Activated CD4-positive, alpha-beta T cell treated with anti-CD3 and anti-CD28 coated beads, Interleukin-2, amount 50 U/mL, for 48 hours (primary cell): Measurements from ENCODE around the gene EFEMP2.

Experiments used
- DNase-seq, 2 experiments: peaks; one replicate each; pipeline ENCODE4 v3.0.0-alpha.2; 2020

Gene EFEMP2

DNA sequence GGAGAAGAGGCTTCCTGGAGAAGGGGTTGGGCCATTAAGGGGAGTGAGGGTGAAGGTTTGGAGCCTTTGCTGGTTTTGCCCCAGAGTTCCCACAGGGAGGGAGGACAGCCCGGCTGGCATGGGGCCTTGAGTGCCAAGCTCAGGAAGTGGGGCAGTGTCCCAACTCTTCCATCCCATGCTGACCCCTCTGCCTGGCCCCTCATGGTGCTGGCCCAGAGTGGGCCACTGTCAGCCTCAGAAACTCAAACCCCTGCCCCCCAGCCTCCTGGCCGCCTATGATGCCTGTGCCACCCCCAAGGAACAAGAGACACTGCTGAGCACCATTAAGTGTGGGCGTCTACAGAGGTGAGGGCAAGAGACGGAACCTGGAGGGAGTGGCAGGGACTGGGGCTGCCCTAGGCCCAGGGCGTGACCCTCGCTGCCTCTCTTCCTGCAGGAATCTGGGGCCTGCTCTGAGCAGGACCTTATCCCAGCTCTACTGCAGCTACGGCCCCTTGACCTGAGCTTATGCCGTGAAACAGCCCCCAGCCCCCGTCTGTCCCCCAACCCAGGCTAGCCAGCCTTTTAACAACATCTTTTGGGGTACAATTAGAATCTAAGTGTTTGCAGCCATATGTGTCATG is 6.9 kb downstream of the EFEMP2 start:
- no peak for DNase-seq

GRCh38 chr11:65864706-65865471 is 7.7 kb downstream of the EFEMP2 start:
- no peak for DNase-seq

DNA sequence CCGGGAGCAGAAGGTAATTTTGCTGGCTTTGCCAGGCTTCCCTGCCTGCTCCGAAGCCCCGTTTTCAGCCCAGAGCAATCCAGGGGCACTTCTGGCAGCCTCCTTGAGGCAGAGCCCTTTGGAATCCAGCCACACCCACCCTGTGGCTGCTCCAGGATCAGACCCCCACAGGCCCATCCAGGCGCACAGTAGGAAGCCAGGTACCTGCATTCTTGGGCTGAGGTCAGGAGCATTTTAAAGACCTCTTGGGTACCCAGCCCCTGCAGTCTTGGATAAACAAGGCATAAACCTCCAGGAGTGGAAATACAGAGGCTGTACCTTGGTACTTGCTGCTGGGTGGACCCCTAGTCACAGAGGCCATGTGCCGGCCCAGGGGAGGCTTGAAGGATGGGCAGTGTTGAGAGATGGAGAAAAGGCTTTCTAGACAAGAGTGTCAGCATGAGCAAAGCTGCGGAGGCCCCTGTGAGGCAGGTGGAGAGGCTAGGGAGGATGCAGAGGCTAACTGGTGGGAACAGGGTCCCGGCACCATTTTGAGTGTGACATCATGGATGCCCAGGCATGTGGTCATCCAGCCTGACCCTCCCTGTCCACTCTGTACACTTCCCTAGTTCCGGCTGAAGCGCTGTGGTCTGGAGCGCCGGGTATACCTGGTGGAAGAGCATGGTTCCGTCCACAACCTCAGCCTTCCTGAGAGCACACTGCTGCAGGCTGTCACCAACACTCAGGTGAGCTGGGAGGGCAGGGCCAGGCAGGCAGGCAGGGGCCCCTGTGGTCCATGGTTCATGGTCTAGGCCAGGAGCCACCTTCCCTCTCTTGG is 8.5 kb downstream of the EFEMP2 start:
- no peak for DNase-seq

DNA sequence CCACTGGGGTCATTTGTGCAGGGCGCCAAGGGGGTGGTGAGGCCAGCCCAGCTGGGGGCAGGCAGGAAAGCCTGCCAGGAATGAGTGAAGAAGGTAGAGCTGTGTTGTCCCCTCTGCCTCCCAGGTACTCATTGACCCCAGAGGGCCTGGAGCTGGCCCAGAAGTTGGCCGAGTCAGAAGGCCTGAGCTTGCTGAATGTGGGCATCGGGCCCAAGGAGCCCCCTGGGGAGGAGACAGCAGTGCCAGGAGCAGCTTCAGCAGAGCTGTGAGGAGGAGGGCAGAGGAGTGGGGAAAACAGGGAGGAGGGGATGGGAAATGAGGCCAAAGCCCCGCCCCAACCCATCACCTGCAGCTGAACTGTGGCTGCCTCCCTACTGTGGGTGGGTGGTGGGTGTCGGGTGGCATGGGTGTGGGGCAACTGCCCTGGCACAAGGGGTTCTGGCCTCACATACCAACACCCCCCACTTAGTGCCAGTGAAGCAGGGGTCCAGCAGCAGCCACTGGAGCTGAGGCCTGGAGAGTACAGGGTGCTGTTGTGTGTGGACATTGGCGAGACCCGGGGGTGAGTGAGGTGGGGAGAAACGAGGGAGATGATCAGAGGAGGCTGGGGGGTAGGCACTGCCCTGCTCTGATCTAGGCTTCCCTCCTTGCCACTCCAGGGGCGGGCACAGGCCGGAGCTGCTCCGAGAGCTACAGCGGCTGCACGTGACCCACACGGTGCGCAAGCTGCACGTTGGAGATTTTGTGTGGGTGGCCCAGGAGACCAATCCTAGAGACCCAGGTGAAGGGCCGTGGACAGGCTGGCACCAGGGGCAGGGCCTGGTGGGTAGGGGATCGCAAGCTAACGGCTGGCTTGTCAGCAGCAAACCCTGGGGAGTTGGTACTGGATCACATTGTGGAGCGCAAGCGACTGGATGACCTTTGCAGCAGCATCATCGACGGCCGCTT is 9.4 kb downstream of the EFEMP2 start:
- DNase-seq = no peak

DNA sequence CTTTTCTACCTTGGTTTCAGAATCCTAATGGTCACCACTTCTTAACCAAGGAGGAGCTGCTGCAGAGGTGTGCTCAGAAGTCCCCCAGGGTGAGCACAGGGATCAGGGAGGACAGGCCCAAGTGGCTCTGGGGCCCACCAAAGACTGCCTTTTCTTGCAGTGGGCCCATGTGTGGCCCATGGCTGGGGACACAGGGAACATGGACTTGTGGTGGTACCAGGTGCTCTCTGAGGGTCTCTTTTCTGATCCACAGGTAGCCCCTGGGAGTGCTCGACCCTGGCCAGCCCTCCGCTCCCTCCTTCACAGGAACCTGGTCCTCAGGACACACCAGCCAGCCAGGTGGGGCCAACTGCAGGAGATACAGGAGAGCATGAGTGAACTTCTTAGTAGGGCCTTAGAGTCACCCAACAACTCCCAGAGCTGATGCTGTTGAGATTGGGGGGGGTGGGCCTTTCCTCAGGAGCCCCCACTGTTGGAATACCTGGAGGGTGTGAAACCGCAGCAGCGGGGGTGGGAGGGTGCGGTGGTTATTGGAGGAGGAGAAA is 10.3 kb downstream of the EFEMP2 start:
- no peak for DNase-seq

GRCh38 chr11:65861533-65862183 is 10.9 kb downstream of the EFEMP2 start:
- peak in 1 of 2 experiments; percentile 5 for DNase-seq

- DNase-seq = no peak
These were observed 11.5 kb downstream of the EFEMP2 start for GRCh38 chr11:65861165-65861505.

- DNase-seq = peak; percentile 96 to 97
These were observed 12.1 kb downstream of the EFEMP2 start, which contains the start of gene MUS81 for GRCh38 chr11:65860278-65861164. Gene MUS81 (plus strand): TSS chr11:65860433. CDS start chr11:65860754, 321 bp downstream.

DNA sequence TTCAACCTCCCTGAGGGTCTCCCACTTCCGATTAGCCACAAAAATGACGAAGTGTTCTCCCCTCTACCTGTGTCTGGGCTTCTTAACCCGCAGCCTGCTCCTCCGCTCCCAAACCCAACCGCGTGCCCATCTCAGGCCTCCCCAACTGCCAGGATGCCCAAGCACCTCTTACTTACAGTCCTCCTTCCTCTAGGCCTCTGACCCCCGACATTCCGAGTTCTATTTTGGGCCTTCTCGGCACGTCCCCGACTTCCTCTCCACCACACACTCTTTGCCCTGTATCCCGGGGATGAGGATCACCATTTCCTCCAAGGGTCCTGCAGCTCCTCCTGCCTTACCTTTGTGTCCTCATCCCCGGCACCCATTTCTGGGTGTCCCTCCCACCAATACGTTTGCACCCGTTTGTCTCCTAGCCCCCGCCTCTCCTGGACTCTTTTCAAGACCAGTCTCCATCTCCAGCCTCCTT is 12.8 kb downstream of the EFEMP2 start:
- peak; percentile 61 to 64 for DNase-seq

DNA sequence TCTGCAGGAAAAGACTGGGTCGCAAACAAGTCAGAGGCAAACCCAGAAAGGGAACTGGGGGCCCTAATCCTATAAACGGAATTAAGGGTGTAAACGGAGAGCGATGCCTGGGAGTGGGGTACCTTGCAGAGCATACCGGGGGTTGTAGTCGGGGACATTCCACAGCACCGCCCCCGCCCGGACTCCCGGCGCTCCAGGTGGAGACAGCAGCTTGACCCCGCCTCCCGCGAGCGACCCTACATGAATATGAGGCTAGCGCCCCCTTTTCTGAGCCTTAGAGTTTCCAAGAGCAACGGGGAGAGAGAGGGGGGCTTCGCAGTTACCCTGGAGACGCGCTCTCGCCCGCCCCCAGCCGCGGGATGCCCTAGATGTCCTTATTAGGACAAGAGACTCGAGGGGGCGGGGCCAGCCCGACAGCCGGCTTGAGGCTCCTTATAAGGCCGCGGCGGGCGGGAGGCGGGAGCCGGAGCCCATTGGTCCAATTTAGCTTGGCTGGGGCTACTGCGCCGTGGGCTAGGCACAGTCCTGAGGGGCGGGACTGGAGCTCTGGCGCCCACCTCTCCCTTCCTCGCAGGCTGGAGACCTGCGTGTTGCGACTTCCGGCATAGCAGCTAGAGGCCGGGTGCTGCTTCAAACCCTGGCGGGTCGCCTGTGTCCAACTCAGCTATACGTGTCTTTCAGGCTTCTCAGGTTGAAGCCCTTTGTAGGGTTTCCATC is 13.3 kb downstream of the EFEMP2 start:
- peak; percentile 99 for DNase-seq

- DNase-seq = no peak
These were observed 13.9 kb downstream of the EFEMP2 start for GRCh38 chr11:65858681-65859087.

DNA sequence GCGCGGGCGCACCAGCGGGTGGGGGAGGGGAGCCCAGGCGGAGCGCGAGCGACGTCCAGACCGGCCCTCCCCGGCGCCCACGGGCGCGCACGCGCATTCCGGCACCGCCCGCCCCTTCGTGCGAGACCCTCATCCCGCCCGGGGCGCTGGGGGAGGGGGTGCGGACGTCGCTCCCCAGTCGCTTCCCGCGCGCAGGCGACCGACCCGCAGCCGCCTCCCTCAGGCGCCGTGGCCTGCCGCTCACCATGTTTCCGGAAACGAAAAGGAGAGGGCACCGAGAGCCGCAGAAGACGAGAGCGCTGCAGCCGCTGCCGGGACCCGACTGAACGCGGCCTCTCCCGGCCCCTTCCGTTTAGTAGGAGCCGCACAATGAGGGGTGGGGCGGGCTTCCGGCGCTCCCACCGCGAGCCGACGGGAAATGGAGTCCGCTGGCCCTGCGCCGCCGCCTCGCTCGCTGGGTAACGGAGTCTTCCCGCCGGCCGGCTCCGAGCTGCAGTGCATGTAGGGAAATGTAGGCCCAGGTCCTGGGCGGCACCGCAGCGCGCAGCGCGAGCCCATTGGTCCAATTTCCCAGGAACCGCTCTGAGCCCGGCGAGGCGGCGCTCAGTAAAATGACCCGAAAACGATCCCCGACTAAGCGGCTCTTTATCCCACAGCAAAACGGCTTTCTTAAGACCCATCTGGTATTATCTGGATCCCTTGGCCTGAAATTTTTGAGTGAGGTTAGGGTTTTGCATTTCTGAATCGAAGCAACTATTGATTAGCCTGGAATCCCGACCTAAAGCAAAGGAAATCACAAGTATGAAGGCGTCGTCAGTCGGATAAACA is 14.5 kb downstream of the EFEMP2 start, which contains the start of gene CFL1:
TSS of gene CFL1 (minus strand) at position 328 of the 828 bp plus-strand sequence. CDS start at position 247, 81 bp downstream.
- DNase-seq = peak; percentile 97 to 98

DNA sequence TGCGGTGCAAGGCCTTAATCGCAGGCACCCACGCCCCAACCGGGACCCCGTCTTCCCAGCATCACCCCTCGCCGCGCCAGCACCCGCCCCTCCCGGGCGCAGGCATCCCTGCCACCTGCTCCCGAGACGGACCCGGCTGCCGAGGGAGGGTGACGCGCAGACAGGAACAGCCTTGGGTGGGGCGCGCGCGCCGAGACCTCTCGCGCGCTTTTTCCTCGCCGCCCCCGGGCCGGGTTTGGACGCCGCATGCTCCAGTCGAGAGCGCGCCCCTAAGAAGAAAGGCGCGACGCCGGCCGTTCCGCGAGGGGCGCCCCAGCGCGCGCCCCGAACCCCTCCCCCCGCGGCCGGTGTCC is 15.1 kb downstream of the EFEMP2 start:
- DNase-seq = peak; percentile 62

DNA sequence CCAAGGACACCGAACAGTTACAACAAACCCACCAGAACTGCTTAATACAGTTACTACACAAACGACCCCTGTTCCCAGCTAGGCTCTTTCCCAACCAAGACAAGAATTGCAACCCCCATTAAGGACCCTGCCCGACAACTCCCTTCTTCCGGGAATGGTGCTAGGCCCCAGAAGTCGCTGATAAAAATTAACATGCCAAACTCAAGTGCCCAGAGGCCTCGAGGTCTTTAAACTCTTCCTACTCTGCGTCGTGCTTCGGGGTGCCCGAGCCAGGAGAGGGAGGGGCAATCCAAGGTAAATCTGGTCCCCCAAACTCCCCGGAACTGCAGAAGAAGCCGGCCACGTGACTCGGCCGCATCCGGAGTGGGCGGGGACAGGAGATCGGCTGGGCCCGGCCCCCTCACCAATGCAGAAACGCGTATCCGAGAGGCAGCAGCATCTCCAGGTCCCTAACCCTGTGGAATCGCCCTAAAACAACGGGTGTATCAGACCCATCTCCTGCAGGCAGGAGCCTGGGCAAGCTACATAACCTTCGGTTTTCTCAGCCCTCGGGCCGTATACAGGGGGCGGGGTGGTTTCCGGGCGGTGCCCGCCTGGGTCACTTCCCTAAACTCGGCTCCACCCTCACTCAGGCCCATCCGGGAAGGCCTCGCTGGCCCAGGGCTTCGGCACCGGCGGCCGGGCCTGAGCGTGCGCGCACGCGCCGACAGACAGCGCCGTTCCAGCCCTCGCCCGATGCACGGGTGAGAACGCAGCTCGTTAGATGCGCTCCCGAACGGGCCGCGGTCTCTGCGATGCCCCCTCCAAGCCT is 15.7 kb downstream of the EFEMP2 start:
- peak; percentile 84 to 87 for DNase-seq

DNA sequence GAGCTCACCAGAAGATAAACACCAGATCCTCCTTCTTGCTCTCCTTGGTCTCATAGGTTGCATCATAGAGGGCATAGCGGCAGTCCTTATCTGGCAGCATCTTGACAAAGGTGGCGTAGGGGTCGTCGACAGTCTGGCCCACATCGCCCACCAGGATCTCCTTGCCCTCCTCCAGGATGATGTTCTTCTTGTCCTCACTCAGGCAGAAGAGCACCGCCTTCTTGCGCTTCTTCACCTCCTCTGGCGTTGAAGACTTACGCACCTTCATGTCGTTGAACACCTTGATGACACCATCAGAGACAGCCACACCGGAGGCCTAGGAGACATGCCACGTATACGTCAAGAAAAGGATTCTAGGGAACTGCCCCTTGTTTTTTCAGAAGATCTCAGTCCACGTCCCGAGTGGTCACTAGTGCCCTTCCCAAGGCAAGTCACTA is 16.7 kb downstream of the EFEMP2 start:
- no peak for DNase-seq

DNA sequence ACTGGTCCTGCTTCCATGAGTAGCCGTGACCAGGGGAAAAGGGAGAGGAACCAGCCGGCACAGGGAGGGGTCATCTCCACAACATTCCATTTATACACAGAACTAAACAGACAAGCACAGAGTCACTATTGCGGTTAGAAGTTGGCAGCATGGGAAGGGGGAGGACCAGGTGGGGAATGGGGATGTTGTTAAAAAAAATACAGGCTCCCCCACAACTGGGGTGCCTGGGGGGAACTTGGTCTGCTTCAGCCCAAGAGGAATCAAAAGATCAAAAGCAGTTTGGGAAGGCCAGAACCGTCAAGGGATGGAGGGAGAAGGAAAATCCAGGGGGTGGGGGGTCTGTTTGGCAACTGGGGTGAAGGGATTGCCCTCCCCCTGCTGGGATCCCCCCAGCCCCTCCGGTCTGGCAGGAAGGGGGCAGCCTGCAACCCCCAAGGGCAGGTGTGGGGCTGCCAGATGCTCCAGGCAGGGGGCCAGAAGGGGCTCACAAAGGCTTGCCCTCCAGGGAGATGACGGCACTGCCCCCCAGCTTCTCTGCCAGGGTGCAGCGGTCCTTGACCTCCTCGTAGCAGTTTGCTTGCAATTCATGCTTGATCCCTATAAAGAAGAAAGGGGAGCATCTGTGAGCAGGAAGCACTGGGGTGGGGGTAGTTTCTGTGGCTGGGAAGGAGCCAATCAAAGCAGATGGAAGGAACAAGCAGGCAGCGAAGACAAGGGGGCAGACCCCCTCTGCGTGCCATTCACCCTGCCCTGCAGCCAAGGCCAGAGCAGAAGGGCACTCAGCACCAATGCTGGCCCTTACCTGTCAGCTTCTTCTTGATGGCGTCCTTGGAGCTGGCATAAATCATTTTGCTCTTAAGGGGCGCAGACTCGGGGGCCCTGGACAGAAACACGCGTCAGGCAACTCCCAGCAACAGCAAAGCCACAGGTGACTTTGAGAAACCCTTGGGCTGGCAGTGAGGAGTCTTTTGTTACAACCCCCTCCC is 17.5 kb downstream of the EFEMP2 start:
- DNase-seq = no peak
